Measurements from ENCODE around the gene GUCA1C. TPM values are rescaled to one million over a fixed set of nuclear protein-coding genes. Genes with fewer than 3 reads are reported as not detected.

Gene GUCA1C
- total and polyA plus RNA-seq, 9 of the 15 experiments (the other 6 are each of a cell fraction or from before 2014, with no cell fraction given): not detected

DNA sequence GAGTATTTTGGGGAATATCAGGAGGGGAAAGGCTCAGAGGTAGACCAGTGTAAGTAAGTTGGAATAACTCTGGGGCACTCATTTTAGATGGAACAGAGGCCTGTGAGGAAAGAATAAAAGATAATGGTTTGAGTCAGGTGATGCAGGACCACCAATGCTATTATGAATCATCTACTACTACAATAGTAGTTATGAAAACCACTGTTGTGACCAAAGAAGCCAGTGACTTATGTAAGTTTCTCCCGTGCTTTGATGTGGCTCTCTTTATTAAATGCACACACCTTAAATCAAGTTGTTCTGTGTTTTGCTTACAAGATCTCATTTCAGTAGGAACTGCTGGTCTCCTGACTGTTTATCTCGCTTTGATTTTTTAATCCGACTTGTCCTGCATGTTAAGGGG, 13.1 kb upstream of the GUCA1C start:
- intact Hi-C loops (cut with micrococcal nuclease) (no loop called here), in situ Hi-C loops (cut with MboI) (no loop called here)
- H3K79me2 ChIP-seq (ENCODE audit: control insufficient read depth, insufficient read depth, low read length): no peaks in the 10 kb centered on the region
- no peaks in the 10 kb centered on the region for H4K20me1 ChIP-seq (replicated peaks; ENCODE audit: control insufficient read depth, insufficient read depth, low read length)
- no peaks in the 10 kb centered on the region for H3K9me3 ChIP-seq (replicated peaks; ENCODE audit: control insufficient read depth, insufficient read depth, low read depth, low read length)
- no peak overlapping the region for H2AFZ ChIP-seq (ENCODE audit: low read depth, low read length)
- no peaks in the 10 kb centered on the region for H3K27me3 ChIP-seq (ENCODE audit: control insufficient read depth in 2 of 2, insufficient read depth in 2 of 2, low read length in 2 of 2)
- POLR2A ChIA-PET: no interaction called here
- H3K4me2 ChIP-seq (ENCODE audit: insufficient read depth, low read length): no peak overlapping the region
- H3K4me1 ChIP-seq (replicated peaks in 1 of 2; ENCODE audit: control insufficient read depth in 2 of 2, insufficient read depth in 2 of 2, low read length in 2 of 2): no peaks in the 10 kb centered on the region
- H3K9ac ChIP-seq (ENCODE audit: insufficient read depth in 1 of 2, low read depth in 2 of 2, low read length in 2 of 2): no peak overlapping the region
- CTCF ChIA-PET (ENCODE audit: low intra/inter-chr PET ratio): no interaction called here
- no peak overlapping the region for H3K27ac ChIP-seq (ENCODE audit: extremely low read depth, low read depth, low read length)
- no peak for ATAC-seq
- TF ChIP-seq ZNF184 (CRISPR knock-in tag; IDR thresholded peaks at IDR 0.05): no peak
- H3K4me3 ChIP-seq: no peak overlapping the region
- WGBS (ENCODE audit: insufficient coverage, low coverage, missing lambda C conversion rate): 0% methylated on average over 3 of the region's 3 CpGs
- BruUV-seq (replicated peaks): no TSS peak
- no peaks in the 10 kb centered on the region for H3K9me1 ChIP-seq (ENCODE audit: control insufficient read depth, insufficient read depth, low read length)
- no peak for FAIRE-seq
- DNase-seq (ENCODE audit: extremely low read depth in 1 of 4, low spot score in 3 of 4): no peak
- no peaks in the 10 kb centered on the region for H3K36me3 ChIP-seq (ENCODE audit: control insufficient read depth, insufficient read depth, low read length)

DNA sequence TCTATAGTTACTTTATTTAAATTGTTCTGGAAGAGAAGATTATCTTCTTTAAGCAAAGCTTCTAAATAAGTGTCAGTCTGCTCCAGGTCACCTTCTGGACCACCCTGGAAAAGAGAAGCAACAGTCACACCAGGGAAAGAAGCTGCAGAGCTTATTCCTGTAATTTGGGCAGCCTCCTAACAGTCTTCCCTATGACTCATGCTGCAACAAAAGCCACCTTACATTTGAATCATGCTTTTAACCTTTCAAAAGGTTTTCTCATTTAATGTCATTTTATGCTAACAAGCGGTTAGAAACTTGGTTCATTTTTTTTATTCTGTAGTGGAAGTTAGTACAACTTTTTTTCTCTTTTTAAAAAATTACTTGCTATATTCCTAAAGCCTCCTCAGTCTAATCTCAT, 5.3 kb upstream of the GUCA1C start:
- Histone ChIP-seq H2AFZ (ENCODE audit: low read depth, low read length) (no peak overlapping the region), H3K4me2 (ENCODE audit: insufficient read depth, low read length) (no peak overlapping the region), H3K9ac (ENCODE audit: insufficient read depth in 1 of 2, low read depth in 2 of 2, low read length in 2 of 2) (no peak overlapping the region), H4K20me1 (replicated peaks; ENCODE audit: control insufficient read depth, insufficient read depth, low read length) (no peaks in the 10 kb centered on the region), H3K9me1 (ENCODE audit: control insufficient read depth, insufficient read depth, low read length) (no peaks in the 10 kb centered on the region), H3K27me3 (ENCODE audit: control insufficient read depth in 2 of 2, insufficient read depth in 2 of 2, low read length in 2 of 2) (no peaks in the 10 kb centered on the region), H3K4me1 (replicated peaks in 1 of 2; ENCODE audit: control insufficient read depth in 2 of 2, insufficient read depth in 2 of 2, low read length in 2 of 2) (no peaks in the 10 kb centered on the region), H3K36me3 (ENCODE audit: control insufficient read depth, insufficient read depth, low read length) (no peaks in the 10 kb centered on the region), H3K79me2 (ENCODE audit: control insufficient read depth, insufficient read depth, low read length) (no peaks in the 10 kb centered on the region), H3K27ac (ENCODE audit: extremely low read depth, low read depth, low read length) (no peak overlapping the region), H3K9me3 (replicated peaks; ENCODE audit: control insufficient read depth, insufficient read depth, low read depth, low read length) (no peaks in the 10 kb centered on the region), H3K4me3 (no peak overlapping the region)
- BruUV-seq (replicated peaks): no TSS peak
- intact Hi-C loops (cut with micrococcal nuclease) (no loop called here), in situ Hi-C loops (cut with MboI) (no loop called here)
- ATAC-seq (no peak), FAIRE-seq (no peak), DNase-seq (ENCODE audit: extremely low read depth in 1 of 4, low spot score in 3 of 4) (no peak)
- ChIA-PET POLR2A (no interaction called here), CTCF (ENCODE audit: low intra/inter-chr PET ratio) (no interaction called here)
- WGBS (ENCODE audit: insufficient coverage, low coverage, missing lambda C conversion rate): 0% methylated on average over 1 of the region's 1 CpG
- no peak for TF ChIP-seq CHD1 (IDR thresholded peaks at IDR 0.05; ENCODE audit: low read length)
- TF ChIP-seq HNRNPUL1 (IDR thresholded peaks at IDR 0.05; ENCODE audit: low read length): no peak
- no peak for TF ChIP-seq HMG20A (CRISPR knock-in tag; conservative IDR thresholded peaks at IDR 0.05)
- no peak for TF ChIP-seq GTF2E2 (tag; IDR thresholded peaks at IDR 0.05)
- TF ChIP-seq MAZ (CRISPR knock-in tag; conservative IDR thresholded peaks at IDR 0.05 in 1 of 2, IDR thresholded peaks at IDR 0.05 in 1 of 2): no peak
- no peak for TF ChIP-seq SNRNP70 (optimal IDR thresholded peaks at IDR 0.05; ENCODE audit: low read depth, low read length)

Measured in K562 (cell line).